CD4-positive, alpha-beta T cell treated with Interleukin-4 for 4 hours (primary cell): ENCODE data around the gene SPTBN1.

Experiments used
- DNase-seq: peaks from one replicate; pipeline ENCODE4 v3.0.0-alpha.2; 2020

SPTBN1 gene

DNA sequence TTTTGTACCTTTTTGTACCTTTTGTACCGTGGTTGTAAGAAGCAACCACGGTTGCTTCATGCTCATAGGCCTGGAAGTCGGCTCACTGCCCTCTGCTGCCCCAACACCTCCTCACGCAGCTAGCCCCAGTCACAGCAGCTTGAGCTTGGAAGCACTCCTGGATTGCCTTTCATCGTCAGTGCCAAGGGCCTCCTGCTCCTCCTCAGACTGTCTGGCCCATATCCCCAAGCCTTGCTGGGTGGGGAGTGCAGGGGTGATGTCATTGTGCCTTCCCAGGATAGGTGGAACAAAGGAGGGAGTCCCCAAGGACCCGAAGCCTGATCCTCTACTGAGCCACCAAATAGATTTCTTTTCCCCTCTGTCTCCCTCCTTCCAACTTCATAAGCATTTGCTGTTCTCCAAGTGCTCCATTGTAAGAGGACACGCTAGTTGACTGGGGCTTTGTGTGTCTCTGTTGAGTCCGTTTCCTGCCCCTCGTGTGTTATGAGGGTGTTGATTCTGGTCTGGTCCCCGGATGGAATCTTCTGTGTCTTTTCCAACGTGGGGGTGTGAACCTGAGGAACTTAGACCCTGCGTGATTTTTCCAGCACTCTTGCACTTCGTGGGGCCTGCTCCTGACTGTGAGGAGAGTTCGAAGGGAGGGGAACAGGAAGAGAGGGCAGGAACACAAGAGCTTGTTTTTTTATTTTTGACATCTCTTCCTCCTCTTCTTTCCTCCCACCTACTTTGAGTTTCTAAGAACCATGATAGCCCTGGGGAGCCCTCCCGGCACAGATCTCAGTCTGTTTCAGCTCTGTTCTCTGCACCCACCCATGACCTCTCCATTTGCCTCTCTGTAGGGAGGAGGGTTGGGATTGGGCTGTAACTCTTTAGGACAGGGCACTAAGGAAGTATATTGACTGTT lies 140.1 kb downstream of the SPTBN1 start:
- DNase-seq = no peak

DNA sequence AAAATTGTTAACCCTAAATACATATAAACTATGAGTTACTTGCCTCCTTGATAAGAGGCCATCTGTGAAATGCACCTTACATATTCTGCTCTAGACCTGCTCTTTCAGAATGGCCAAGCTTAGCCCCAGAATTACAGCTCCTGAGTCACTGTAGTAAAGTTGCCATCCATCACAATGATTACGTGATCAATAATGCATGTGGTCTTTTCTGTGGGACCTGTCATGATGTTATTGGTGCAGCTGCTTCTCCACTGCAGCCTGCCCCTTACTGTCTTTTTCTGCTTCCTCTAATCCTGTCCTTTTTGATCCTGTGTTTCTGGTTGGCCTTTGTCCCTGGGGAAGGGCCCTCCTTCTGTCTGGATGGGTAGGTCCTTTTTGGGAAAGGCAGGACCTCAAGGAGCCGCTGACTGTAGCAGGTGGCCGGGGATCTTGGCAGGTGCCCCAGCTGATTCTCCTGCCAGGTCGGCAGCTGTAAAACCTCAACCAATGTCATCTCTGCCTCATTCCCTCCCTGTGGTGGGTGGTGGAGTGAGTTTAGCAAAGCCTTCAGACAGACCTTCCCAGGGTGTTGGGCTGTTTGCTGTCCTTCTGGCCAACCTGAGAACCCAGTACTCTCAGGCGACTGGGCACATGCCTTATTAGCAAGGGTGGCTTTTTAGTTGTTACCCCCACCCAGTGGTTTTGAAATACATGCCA lies 141.2 kb downstream of the SPTBN1 start:
- no peak for DNase-seq

- no peak for DNase-seq
Measured at GRCh38 chr2:54598347-54599325, 142.5 kb downstream of the SPTBN1 start.

DNA sequence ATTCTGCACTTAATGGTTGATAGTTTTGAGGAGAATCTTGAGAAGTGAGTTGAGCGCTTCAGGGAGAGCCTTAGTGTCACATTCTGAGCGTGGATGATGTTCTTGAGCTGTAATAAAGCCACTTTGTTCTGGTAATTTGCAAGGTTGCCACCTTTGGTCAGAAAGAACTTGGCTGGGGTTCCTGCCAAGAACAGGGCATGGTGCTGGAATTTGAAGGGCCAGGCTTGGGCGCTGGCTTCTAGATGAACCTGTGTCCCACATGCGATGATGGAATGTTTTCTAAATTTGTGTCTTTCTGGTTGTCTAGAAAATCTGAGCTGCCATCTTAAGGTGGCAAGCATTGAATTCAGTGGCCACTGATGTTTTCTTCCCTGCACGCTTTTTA lies 143.2 kb downstream of the SPTBN1 start:
- no peak for DNase-seq

DNA sequence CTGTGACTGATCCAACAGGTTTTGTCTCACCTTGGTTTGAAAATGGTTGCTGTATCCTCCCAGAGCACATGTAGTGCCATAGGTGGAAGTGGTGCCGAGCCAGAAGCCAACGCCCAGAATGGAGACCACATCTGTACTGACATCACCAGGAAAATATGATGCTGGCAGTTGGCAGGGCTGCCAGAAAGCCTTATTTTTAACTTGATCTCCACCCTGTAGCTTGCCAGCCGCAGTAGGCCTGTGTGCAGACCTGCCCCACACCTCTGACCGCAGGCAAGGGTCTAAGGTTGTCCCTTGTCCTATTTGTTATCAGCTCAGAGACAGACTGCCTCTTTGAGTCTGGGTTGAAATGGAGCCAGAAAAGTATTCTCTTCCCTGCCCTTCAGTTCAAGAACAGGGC lies 143.8 kb downstream of the SPTBN1 start:
- no peak for DNase-seq

DNA sequence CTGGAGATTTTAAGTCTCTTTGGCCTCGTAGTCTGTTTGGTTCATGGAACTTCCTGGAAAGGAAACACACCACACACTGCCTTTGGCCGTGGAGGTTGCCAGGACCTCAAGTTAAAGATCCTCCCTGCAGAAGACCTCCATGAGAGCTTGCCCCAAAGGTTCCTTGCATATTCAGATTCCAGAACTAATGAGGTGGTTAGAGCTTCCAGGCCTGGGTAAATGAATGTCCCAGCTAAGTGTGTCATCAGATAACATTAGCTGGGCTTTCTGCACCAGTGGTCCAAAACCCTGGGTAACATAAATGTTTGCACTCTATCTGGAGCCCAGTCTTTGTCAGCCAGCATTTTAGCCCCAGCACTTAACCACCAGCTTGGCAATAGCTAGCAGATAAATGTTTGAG lies 145.2 kb downstream of the SPTBN1 start:
- no peak for DNase-seq

DNA sequence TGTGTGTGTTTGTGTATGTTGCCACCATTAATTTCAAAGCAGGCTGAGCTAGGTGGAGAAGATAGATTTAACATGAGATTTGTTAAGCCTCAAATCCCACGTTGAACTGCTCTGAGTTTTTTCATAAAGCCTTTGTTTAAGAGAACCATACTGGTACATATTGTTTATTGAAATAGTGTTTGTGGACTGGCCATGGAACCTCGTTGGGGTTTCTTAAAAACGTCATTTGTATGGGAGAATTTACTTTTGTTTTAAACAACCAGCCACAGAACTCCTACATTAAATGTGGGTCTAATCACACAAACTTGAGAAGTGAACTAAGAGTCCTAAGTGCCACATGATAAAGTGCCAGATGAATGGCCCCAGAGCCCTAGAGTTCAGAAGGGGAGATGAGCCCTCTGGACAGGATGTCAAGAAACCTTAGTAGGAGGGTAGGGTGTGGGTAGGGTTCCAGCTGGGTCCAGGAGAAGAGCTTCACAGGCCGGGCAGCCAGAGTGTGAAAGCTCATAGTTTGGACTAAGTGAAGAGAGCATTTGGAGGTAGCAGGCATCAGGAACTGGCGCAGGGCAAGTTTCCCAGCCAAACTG lies 146.7 kb downstream of the SPTBN1 start:
- no peak for DNase-seq

DNA sequence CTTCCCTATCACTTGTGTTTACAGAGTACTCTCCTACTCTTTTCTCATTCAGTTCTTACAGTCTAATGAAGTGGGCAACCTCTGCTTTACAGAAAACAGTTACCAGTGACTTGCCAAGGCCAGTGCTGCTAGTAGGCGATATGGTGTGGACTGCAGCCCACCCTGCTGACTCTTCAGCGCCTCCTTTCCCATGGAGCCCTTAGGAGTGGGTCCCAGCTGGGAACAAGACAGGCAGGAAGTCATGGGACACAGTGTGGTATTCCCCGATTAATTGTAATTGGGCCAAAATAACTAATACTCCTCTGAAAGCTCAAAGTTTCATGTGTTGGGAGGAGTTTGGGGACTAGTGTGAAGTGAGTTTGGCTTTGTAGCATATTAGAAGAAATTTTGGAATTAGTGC lies 147.2 kb downstream of the SPTBN1 start:
- DNase-seq = no peak

GRCh38 chr2:54603796-54604195 lies 147.7 kb downstream of the SPTBN1 start:
- no peak for DNase-seq

DNA sequence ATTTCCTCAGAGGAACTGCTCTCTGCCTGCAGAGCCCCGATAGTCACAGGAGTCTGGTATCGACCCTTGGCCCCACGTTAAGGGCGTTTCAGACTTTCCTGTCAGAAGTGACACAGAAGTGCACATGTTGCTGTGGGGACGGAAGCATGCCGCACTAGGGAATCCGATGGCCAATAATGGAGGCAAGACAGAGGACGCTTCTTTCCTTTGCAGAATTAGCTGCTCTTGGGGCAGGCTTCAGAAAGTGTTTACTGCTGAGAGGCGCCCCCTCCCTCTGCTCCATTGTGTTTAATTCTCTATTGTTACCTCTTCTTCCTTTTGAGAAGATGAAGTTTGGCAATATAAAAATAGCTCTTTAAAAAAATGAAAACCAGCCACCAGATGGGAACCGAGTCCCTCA lies 148.7 kb downstream of the SPTBN1 start:
- DNase-seq = no peak

- no peak for DNase-seq
Measured at GRCh38 chr2:54605836-54606235, 149.7 kb downstream of the SPTBN1 start.

DNA sequence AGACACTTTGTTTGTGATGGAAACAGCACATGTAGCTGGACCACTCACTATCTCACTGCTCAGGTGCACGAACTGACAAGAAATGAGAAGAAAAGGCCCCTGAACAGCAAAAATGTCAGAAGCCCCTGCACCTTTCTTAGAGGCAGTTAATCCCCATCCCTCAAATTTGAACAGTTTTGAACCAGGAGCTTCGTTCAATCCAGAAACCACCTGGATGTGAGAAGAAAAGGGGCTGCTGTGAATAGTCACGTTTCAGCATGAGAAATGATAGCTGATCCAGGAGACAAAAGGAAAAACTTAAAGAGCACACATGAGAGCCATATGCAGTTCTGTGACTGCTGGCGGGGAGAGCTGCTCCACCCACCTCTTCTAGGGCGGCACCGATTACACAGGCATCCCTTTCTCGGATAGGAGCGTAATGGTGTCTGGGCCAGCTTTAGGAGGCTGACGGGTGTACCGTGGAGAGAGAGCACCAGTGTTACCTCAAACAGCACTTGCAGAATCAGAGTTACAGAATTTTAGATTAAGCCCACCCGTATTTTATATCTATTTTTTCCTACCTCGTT lies 150.3 kb downstream of the SPTBN1 start:
- DNase-seq = peak; percentile 23

- no peak for DNase-seq
Measured at GRCh38 chr2:54608224-54608623, 152.1 kb downstream of the SPTBN1 start.

- DNase-seq = no peak
Measured at GRCh38 chr2:54609241-54609640, 153.1 kb downstream of the SPTBN1 start.

- no peak for DNase-seq
Measured at GRCh38 chr2:54609647-54610046, 153.5 kb downstream of the SPTBN1 start.

DNA sequence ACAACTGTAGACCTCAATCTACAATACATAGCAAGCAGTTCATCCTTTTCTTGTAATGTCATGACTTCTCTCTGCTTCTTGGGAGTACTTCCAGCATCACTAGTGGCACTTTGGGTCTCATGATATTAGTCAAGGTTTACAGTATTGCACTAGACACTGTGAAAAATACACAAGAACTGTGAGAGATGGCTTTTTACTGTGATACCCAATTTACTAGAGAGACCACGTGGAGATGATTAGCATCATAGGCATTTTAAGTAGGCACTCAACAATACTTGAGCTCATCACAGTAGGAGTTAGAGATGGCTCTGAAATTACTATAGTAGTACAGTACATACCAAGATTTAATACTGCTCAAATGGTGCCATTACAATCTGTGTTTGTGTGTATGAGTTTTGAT lies 154.6 kb downstream of the SPTBN1 start:
- no peak for DNase-seq

GRCh38 chr2:54611830-54612545 lies 155.9 kb downstream of the SPTBN1 start:
- no peak for DNase-seq

DNA sequence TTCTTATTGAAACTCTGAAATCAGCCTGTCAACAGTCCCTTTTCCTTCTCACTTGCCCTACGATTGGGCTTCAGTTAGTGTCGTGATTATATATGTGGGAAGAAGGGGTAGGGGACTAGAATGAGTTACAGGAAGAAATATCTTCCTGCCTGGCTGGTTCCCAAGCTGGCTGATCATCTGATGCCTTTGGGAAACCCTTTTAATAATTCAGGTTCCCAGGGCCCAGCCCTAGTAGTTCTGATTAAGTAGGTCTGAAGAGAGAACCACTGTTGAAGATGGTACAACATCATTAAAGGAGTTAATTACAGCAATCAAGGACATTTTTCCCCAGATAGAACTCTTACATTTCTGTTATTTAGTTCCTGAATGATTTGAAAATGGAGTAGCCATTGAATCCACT lies 157.3 kb downstream of the SPTBN1 start:
- no peak for DNase-seq

GRCh38 chr2:54613794-54614257 lies 157.7 kb downstream of the SPTBN1 start:
- no peak for DNase-seq

- DNase-seq = no peak
Measured at GRCh38 chr2:54614819-54615218, 158.7 kb downstream of the SPTBN1 start.

DNA sequence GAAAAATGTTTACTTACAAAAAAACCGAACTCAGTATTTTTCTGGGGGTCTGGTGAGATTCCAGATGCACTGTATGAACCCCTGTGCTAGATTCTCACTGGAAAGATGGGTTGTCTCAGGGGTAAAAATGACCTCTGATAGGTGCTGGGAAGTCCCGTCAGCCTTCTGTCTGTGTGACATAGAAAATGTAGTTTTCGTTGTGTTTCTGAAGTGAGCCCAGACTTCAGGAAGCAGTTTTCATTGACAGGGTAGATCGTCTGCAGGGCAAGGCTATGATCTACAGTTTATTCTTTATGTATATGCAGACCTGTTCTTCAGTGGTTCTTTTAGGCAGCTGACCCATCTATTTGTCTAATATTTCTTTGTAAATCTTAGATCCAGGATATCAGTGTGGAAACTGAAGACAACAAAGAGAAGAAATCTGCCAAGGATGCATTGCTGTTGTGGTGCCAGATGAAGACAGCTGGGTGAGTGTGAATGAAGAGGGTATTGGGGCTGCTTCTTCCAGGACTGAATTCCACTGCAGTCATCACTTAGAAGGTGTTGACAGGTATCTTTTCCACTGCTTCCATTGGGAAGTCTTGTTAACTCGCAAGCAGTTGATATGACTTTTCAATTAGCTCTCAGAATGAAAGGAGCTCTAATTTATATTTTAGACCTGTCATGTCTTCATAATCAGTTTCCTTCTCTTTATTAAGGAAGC lies 159.9 kb downstream of the SPTBN1 start:
- no peak for DNase-seq
